DOHH2 (cell line): ENCODE results near the gene THEM4.

Experiments used
- H3F3A ChIP-seq: fragments of 200-600 bp; sonication (generic), shearing (Covaris generic); 2 replicates; pipeline ENCODE4 v1.6.0; 2016; ENCODE audit warnings: antibody characterized with exemption, mild to moderate bottlenecking; ENCODE audit not compliant: control insufficient read depth, insufficient read depth
- H3K27ac ChIP-seq: fragments of 200-600 bp; sonication (generic); 2 replicates; pipeline ENCODE4 v1.5.1; 2014; ENCODE audit warnings: low read depth, mild to moderate bottlenecking, low read length, moderate library complexity
- H3K27me3 ChIP-seq: fragments of 200-600 bp; sonication (generic); 2 replicates; pipeline ENCODE4 v1.6.1; 2014; ENCODE audit warnings: mild to moderate bottlenecking, low read length, mixed read lengths; ENCODE audit not compliant: control insufficient read depth
- H3K36me3 ChIP-seq: fragments of 200-600 bp; sonication (generic); 2 replicates; pipeline ENCODE4 v1.6.1; 2014; ENCODE audit warnings: mild to moderate bottlenecking, low read length, moderate library complexity, mixed read lengths; ENCODE audit not compliant: control insufficient read depth
- H3K4me1 ChIP-seq: fragments of 200-600 bp; sonication (generic); 2 replicates; pipeline ENCODE4 v1.6.1; 2014; ENCODE audit warnings: mild to moderate bottlenecking, low read length, mixed read lengths; ENCODE audit not compliant: control insufficient read depth
- H3K4me2 ChIP-seq: fragments of 200-600 bp; sonication (generic); 2 replicates; pipeline ENCODE4 v1.6.0; 2014; ENCODE audit warnings: mild to moderate bottlenecking, low read length, moderate library complexity
- H3K4me3 ChIP-seq: fragments of 200-600 bp; sonication (generic); 2 replicates; pipeline ENCODE4 v1.5.1; 2014; ENCODE audit warnings: mild to moderate bottlenecking, low read length, mixed read lengths
- H3K79me2 ChIP-seq: fragments of 200-600 bp; sonication (generic); 2 replicates; pipeline ENCODE4 v1.6.1; 2014; ENCODE audit warnings: mild to moderate bottlenecking, low read length, mixed read lengths; ENCODE audit not compliant: control insufficient read depth
- H3K9me2 ChIP-seq: fragments of 200-600 bp; sonication (generic); replicated peaks from 2 replicates; pipeline ENCODE4 v1.6.1; 2014; ENCODE audit warnings: mild to moderate bottlenecking, low read length, mixed read lengths; ENCODE audit not compliant: control insufficient read depth
- H3K9me3 ChIP-seq: fragments of 200-600 bp; sonication (generic); 2 replicates; pipeline ENCODE4 v1.6.1; 2014; ENCODE audit warnings: antibody characterized with exemption, low read length, mixed read lengths; ENCODE audit not compliant: control insufficient read depth, insufficient read depth
- H4K20me1 ChIP-seq: fragments of 200-600 bp; sonication (generic); 2 replicates; pipeline ENCODE4 v1.6.0; 2014; ENCODE audit warnings: low read depth, mild to moderate bottlenecking, antibody characterized with exemption, low read length, moderate library complexity; ENCODE audit not compliant: control insufficient read depth, insufficient read depth
- EZH2phosphoT487 ChIP-seq: fragments of 200-600 bp; sonication (generic); IDR thresholded peaks from 2 replicates; pipeline ENCODE4 v1.6.1; 2017; ENCODE audit warnings: borderline replicate concordance, mild to moderate bottlenecking, antibody characterized with exemption, low read length, moderate library complexity, mixed read lengths
- TF ChIP-seq, protein P1 (sequence below): fragments of 200-600 bp; sonication (generic); IDR thresholded peaks from one replicate; pipeline ENCODE4 v1.5.1; 2014; ENCODE audit warnings: antibody characterized with exemption, mild to moderate bottlenecking, low read depth, low read length; ENCODE audit not compliant: poor library complexity, severe bottlenecking

The THEM4 gene

DNA sequence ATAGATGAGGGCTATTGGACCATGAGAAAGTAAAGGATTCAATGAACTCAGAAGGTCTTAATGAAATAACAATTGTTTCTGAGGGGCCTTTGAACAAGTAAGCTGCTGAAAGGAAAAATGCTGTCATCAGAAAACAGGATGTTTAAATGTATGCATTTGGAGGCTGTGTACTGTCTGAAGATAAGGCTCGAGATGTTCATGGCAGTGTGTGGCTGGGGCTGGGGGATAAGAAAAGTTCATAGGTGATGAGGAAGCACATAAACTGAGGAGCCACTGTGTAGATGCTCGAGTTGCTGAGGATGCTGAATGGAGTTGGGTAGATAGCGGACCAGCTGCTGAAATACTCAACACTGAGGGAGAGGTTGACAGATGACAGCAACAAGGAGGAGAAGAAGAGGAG, 17.8 kb downstream of the THEM4 start:
- TF ChIP-seq, protein P1, sequence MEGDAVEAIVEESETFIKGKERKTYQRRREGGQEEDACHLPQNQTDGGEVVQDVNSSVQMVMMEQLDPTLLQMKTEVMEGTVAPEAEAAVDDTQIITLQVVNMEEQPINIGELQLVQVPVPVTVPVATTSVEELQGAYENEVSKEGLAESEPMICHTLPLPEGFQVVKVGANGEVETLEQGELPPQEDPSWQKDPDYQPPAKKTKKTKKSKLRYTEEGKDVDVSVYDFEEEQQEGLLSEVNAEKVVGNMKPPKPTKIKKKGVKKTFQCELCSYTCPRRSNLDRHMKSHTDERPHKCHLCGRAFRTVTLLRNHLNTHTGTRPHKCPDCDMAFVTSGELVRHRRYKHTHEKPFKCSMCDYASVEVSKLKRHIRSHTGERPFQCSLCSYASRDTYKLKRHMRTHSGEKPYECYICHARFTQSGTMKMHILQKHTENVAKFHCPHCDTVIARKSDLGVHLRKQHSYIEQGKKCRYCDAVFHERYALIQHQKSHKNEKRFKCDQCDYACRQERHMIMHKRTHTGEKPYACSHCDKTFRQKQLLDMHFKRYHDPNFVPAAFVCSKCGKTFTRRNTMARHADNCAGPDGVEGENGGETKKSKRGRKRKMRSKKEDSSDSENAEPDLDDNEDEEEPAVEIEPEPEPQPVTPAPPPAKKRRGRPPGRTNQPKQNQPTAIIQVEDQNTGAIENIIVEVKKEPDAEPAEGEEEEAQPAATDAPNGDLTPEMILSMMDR: no peak
- TF ChIP-seq EZH2phosphoT487: no peak
- Histone ChIP-seq H3F3A (peaks cover 3% of the 10 kb centered on the region; the same call in 1 of the 2 replicates), H3K79me2 (peaks cover 3% of the 10 kb centered on the region)

GRCh38 chr1:151888972-151889570, 20.2 kb downstream of the THEM4 start:
- H3K27me3 ChIP-seq: no peaks in the 10 kb centered on the region
- H3K4me2 ChIP-seq: no peak overlapping the region
- H3K9me2 ChIP-seq: no peaks in the 10 kb centered on the region
- no peaks in the 10 kb centered on the region for H3F3A ChIP-seq
- H3K36me3 ChIP-seq: peaks cover 68% of the 10 kb centered on the region
- H4K20me1 ChIP-seq: no peaks in the 10 kb centered on the region
- H3K4me1 ChIP-seq: peaks cover 12% of the 10 kb centered on the region
- TF ChIP-seq, protein P1: peak; percentile 51
- no peak for TF ChIP-seq EZH2phosphoT487
- 0 out of 2 replicates have a peak, but pooled peaks cover 4% of the 10 kb centered on the region for H3K9me3 ChIP-seq
- H3K79me2 ChIP-seq: no peaks in the 10 kb centered on the region
- no peak overlapping the region for H3K27ac ChIP-seq
- no peak overlapping the region for H3K4me3 ChIP-seq

More for the DNA sequence above, 17.8 kb downstream of the THEM4 start:
- Histone ChIP-seq H4K20me1 (no peaks in the 10 kb centered on the region), H3K27ac (no peak overlapping the region), H3K4me1 (no peaks in the 10 kb centered on the region), H3K9me2 (no peaks in the 10 kb centered on the region), H3K4me3 (no peak overlapping the region), H3K36me3 (peaks cover 75% of the 10 kb centered on the region), H3K4me2 (no peak overlapping the region), H3K27me3 (no peaks in the 10 kb centered on the region), H3K9me3 (0 out of 2 replicates have a peak, but pooled peaks cover 4% of the 10 kb centered on the region)

GRCh38 chr1:151887028-151887427, 22.3 kb downstream of the THEM4 start:
- no peaks in the 10 kb centered on the region for H3K9me2 ChIP-seq
- no peaks in the 10 kb centered on the region for H3K27me3 ChIP-seq
- H3K27ac ChIP-seq: no peak overlapping the region
- H3K4me1 ChIP-seq: peaks cover 12% of the 10 kb centered on the region
- no peaks in the 10 kb centered on the region for H4K20me1 ChIP-seq
- 0 out of 2 replicates have a peak, but pooled peaks cover 4% of the 10 kb centered on the region for H3K9me3 ChIP-seq
- H3F3A ChIP-seq: no peaks in the 10 kb centered on the region
- no peak for TF ChIP-seq EZH2phosphoT487
- TF ChIP-seq, protein P1: no peak
- no peak overlapping the region for H3K4me3 ChIP-seq
- H3K4me2 ChIP-seq: no peak overlapping the region
- no peaks in the 10 kb centered on the region for H3K79me2 ChIP-seq
- H3K36me3 ChIP-seq: peaks cover 57% of the 10 kb centered on the region
